ENCODE measurements around the gene HS3ST2.
"Not testable (repeated sequence)": the region's sequence is repeated elsewhere in the genome, so short reads cannot be mapped to it uniquely, and the experiment has no call there.

The HS3ST2 gene

GRCh38 chr16:22885951-22886350 is 72.0 kb downstream of the HS3ST2 start:
- DNase-seq = no peak

GRCh38 chr16:22886927-22887326 is 73.0 kb downstream of the HS3ST2 start:
- DNase-seq = no peak

GRCh38 chr16:22887445-22887844 is 73.5 kb downstream of the HS3ST2 start:
- DNase-seq = no peak

GRCh38 chr16:22888791-22889190 is 74.8 kb downstream of the HS3ST2 start:
- peak in 1 of 2 experiments; percentile 9 for DNase-seq

GRCh38 chr16:22890976-22891375 is 77.0 kb downstream of the HS3ST2 start:
- no peak for DNase-seq

- DNase-seq = no peak
These were observed 83.2 kb downstream of the HS3ST2 start for GRCh38 chr16:22897184-22897583.

GRCh38 chr16:22898131-22898530 is 84.2 kb downstream of the HS3ST2 start:
- no peak for DNase-seq

- peak; percentile 21 to 45 for DNase-seq
These were observed 84.9 kb downstream of the HS3ST2 start for GRCh38 chr16:22898874-22899348.

- DNase-seq = not testable (repeated sequence)
These were observed 85.6 kb downstream of the HS3ST2 start for GRCh38 chr16:22899567-22899966.

GRCh38 chr16:22900863-22901262 is 86.9 kb downstream of the HS3ST2 start:
- DNase-seq = no peak

GRCh38 chr16:22901563-22901962 is 87.6 kb downstream of the HS3ST2 start:
- no peak for DNase-seq

- DNase-seq = no peak
These were observed 89.8 kb downstream of the HS3ST2 start for GRCh38 chr16:22903716-22904115.

- no peak for DNase-seq
These were observed 98.7 kb downstream of the HS3ST2 start for GRCh38 chr16:22912654-22913053.

- DNase-seq = no peak
These were observed 101.0 kb downstream of the HS3ST2 start for GRCh38 chr16:22915003-22915402.

- no peak for DNase-seq
These were observed 109.5 kb downstream of the HS3ST2 start for GRCh38 chr16:22923491-22923890.

GRCh38 chr16:22924492-22924891 is 110.5 kb downstream of the HS3ST2 start:
- no peak for DNase-seq

- DNase-seq = no peak
These were observed 112.3 kb downstream of the HS3ST2 start for GRCh38 chr16:22926105-22926751.

- no peak for DNase-seq
These were observed 113.3 kb downstream of the HS3ST2 start for GRCh38 chr16:22927306-22927705.

- DNase-seq = no peak
These were observed 115.0 kb downstream of the HS3ST2 start for GRCh38 chr16:22928882-22929435.

GRCh38 chr16:22929461-22929860 is 115.5 kb downstream of the HS3ST2 start:
- no peak for DNase-seq

- DNase-seq = no peak
These were observed 118.2 kb downstream of the HS3ST2 start for GRCh38 chr16:22932032-22932771.

GRCh38 chr16:22933173-22933572 is 119.2 kb downstream of the HS3ST2 start:
- DNase-seq = peak; percentile 45 to 56

- no peak for DNase-seq
These were observed 120.8 kb downstream of the HS3ST2 start for GRCh38 chr16:22934786-22935185.

- no peak for DNase-seq
These were observed 123.2 kb downstream of the HS3ST2 start for GRCh38 chr16:22937169-22937568.
